NCI-H82 treated with DMSO at 0.1 percent for 48 hours (cell line): Measurements from ENCODE around the gene KCNG2.

ENCODE experiments used
- DNase-seq: peaks from one replicate; lab custom pipeline; 2025; ENCODE audit not compliant: unreplicated experiment; lab: John Stamatoyannopoulos, UW

Gene KCNG2

GRCh38 chr18:79766308-79766707 lies 31.4 kb upstream of the KCNG2 start:
- DNase-seq = no peak

GRCh38 chr18:79768745-79769144 lies 29.0 kb upstream of the KCNG2 start:
- DNase-seq = no peak

- no peak for DNase-seq
Measured at GRCh38 chr18:79769698-79770500, 27.8 kb upstream of the KCNG2 start.

GRCh38 chr18:79770501-79770815 lies 27.3 kb upstream of the KCNG2 start:
- DNase-seq = no peak

GRCh38 chr18:79770826-79771225 lies 26.9 kb upstream of the KCNG2 start:
- no peak for DNase-seq

GRCh38 chr18:79771446-79772107 lies 26.2 kb upstream of the KCNG2 start:
- DNase-seq = no peak

GRCh38 chr18:79772108-79772864 lies 25.5 kb upstream of the KCNG2 start:
- DNase-seq = no peak

GRCh38 chr18:79772865-79773696 lies 24.7 kb upstream of the KCNG2 start:
- no peak for DNase-seq

GRCh38 chr18:79774111-79774510 lies 23.6 kb upstream of the KCNG2 start:
- no peak for DNase-seq

GRCh38 chr18:79775441-79776221 lies 22.1 kb upstream of the KCNG2 start:
- no peak for DNase-seq

GRCh38 chr18:79776674-79777073 lies 21.1 kb upstream of the KCNG2 start:
- no peak for DNase-seq

GRCh38 chr18:79778291-79778791 lies 19.4 kb upstream of the KCNG2 start:
- DNase-seq = no peak

- no peak for DNase-seq
Measured at GRCh38 chr18:79779021-79779699, 18.6 kb upstream of the KCNG2 start.

- DNase-seq = no peak
Measured at GRCh38 chr18:79779700-79780190, 18.0 kb upstream of the KCNG2 start.

- no peak for DNase-seq
Measured at GRCh38 chr18:79780547-79780946, 17.2 kb upstream of the KCNG2 start.

- no peak for DNase-seq
Measured at GRCh38 chr18:79781331-79781941, 16.3 kb upstream of the KCNG2 start.

- no peak for DNase-seq
Measured at GRCh38 chr18:79782566-79783308, 15.0 kb upstream of the KCNG2 start.
